Measurements from ENCODE around the gene LPP. TPM values are rescaled to one million over a fixed set of nuclear protein-coding genes. Genes with fewer than 3 reads are reported as not detected.

Gene LPP
- polyA plus RNA-seq, 3 donors, result 14.1 to 23.2 (median 15.3) TPM

GRCh38 chr3:188624828-188625227 lies 470.9 kb downstream of the LPP start:
- Mint-ChIP-seq H3K9me3 (peaks cover 0 to 8% (median 2%) of the 10 kb centered on the region in 7 donors), H3K27ac (no peak overlapping the region), H3K36me3 (peaks cover 4 to 9% of the 10 kb centered on the region in 2 donors), H3K4me3 (no peak overlapping the region), H3K4me1 (peaks cover 6% of the 10 kb centered on the region), H3K27me3 (ENCODE audit: low read depth in 3 of 3) (peaks cover 0 to 2% (median 0%) of the 10 kb centered on the region in 3 donors)
- H3K4me1 ChIP-seq (ENCODE audit: control insufficient read depth in 1 of 2, insufficient read depth in 2 of 2, low read length in 2 of 2), result peaks cover 0 to 7% of the 10 kb centered on the region in 2 donors
- no peaks in the 10 kb centered on the region for H4K20me1 ChIP-seq (ENCODE audit: insufficient read depth, low read length)
- no peak overlapping the region for H3K4me3 ChIP-seq (replicated peaks in 1 of 3; ENCODE audit: low read depth in 2 of 3, low read length in 3 of 3)
- TF ChIP-seq CTCF (IDR thresholded peaks at IDR 0.05), result no peak
- DNase-seq, result no peak
- no peak overlapping the region for H3K27ac ChIP-seq (ENCODE audit: low read depth in 1 of 2, low read length in 2 of 2)
- intact Hi-C loops (cut with micrococcal nuclease), result no loop called here
- no peak overlapping the region for H2AFZ ChIP-seq (ENCODE audit: insufficient read depth, low read depth, low read length, poor library complexity, severe bottlenecking)
- H3K9ac ChIP-seq (ENCODE audit: insufficient read depth, low read length, poor library complexity, severe bottlenecking), result no peak overlapping the region
- no peaks in the 10 kb centered on the region for H3K79me2 ChIP-seq (ENCODE audit: insufficient read depth, low read length)
- H3K36me3 ChIP-seq (replicated peaks in 1 of 2; ENCODE audit: control insufficient read depth in 1 of 2, insufficient read depth in 2 of 2, low read length in 2 of 2), result no peaks in the 10 kb centered on the region
- no peaks in the 10 kb centered on the region for H3K27me3 ChIP-seq (ENCODE audit: control insufficient read depth in 2 of 2, insufficient read depth in 2 of 2, low read length in 2 of 2)
- no peaks in the 10 kb centered on the region for H3K9me3 ChIP-seq (replicated peaks in 1 of 2; ENCODE audit: control insufficient read depth in 1 of 2, insufficient read depth in 1 of 2, low read length in 2 of 2)
- H3K4me2 ChIP-seq (replicated peaks; ENCODE audit: extremely low read depth, low read length, poor library complexity, severe bottlenecking), result no peak overlapping the region

GRCh38 chr3:188627652-188628051 lies 473.7 kb downstream of the LPP start:
- DNase-seq, result no peak
- no peak overlapping the region for H3K9ac ChIP-seq (ENCODE audit: insufficient read depth, low read length, poor library complexity, severe bottlenecking)
- intact Hi-C loops (cut with micrococcal nuclease), result no loop called here
- H3K4me1 ChIP-seq (ENCODE audit: control insufficient read depth in 1 of 2, insufficient read depth in 2 of 2, low read length in 2 of 2), result peaks cover 0 to 7% of the 10 kb centered on the region in 2 donors
- no peaks in the 10 kb centered on the region for H4K20me1 ChIP-seq (ENCODE audit: insufficient read depth, low read length)
- peaks cover 6% of the 10 kb centered on the region for H3K4me1 Mint-ChIP-seq
- H3K9me3 Mint-ChIP-seq, result peaks cover 0 to 10% (median 3%) of the 10 kb centered on the region in 7 donors
- H3K4me2 ChIP-seq (replicated peaks; ENCODE audit: extremely low read depth, low read length, poor library complexity, severe bottlenecking), result no peak overlapping the region
- H2AFZ ChIP-seq (ENCODE audit: insufficient read depth, low read depth, low read length, poor library complexity, severe bottlenecking), result no peak overlapping the region
- no peaks in the 10 kb centered on the region for H3K36me3 ChIP-seq (replicated peaks in 1 of 2; ENCODE audit: control insufficient read depth in 1 of 2, insufficient read depth in 2 of 2, low read length in 2 of 2)
- H3K36me3 Mint-ChIP-seq, result peaks cover 4 to 9% of the 10 kb centered on the region in 2 donors
- H3K79me2 ChIP-seq (ENCODE audit: insufficient read depth, low read length), result no peaks in the 10 kb centered on the region
- peaks cover 0 to 2% (median 0%) of the 10 kb centered on the region in 3 donors for H3K27me3 Mint-ChIP-seq (ENCODE audit: low read depth in 3 of 3)
- H3K4me3 ChIP-seq (replicated peaks in 1 of 3; ENCODE audit: low read depth in 2 of 3, low read length in 3 of 3), result no peak overlapping the region
- H3K27ac Mint-ChIP-seq, result no peak overlapping the region
- no peaks in the 10 kb centered on the region for H3K9me3 ChIP-seq (replicated peaks in 1 of 2; ENCODE audit: control insufficient read depth in 1 of 2, insufficient read depth in 1 of 2, low read length in 2 of 2)
- no peak overlapping the region for H3K27ac ChIP-seq (ENCODE audit: low read depth in 1 of 2, low read length in 2 of 2)
- no peak for TF ChIP-seq CTCF (IDR thresholded peaks at IDR 0.05)
- no peaks in the 10 kb centered on the region for H3K27me3 ChIP-seq (ENCODE audit: control insufficient read depth in 2 of 2, insufficient read depth in 2 of 2, low read length in 2 of 2)
- no peak overlapping the region for H3K4me3 Mint-ChIP-seq

All from CD14-positive monocyte (primary cell).